H1 (cell line): ENCODE measurements around the gene ARL6IP6. TPM values are rescaled to one million over a fixed set of nuclear protein-coding genes. Genes with fewer than 3 reads are reported as not detected.

Experiments used
- CTCF ChIA-PET: fragments of 300-600 bp; sonication (Branson Sonifier 250); formaldehyde crosslinking; loops from one replicate; lab custom pipeline; 2021; ENCODE audit not compliant: partially characterized antibody; lab: Charles Lee
- POLR2A ChIA-PET: fragments of 300-600 bp; sonication (Branson Sonifier 250); formaldehyde crosslinking; loops from one replicate; lab custom pipeline; 2021; ENCODE audit warnings: inconsistent platforms; ENCODE audit not compliant: partially characterized antibody; lab: Charles Lee
- DNase-seq, 2 experiments: peaks; one replicate each; pipeline versions ENCODE4 v3.0.0 to v3.0.0-alpha.2; 2010 to 2022; ENCODE audit warnings: low spot score in 2 of 2, low read depth in 1 of 2, mixed read lengths in 1 of 2
- FAIRE-seq: peaks from 2 replicates; lab custom pipeline; 2011; peaks lifted over from hg19 to GRCh38; lab: Jason Lieb, UNC
- H2AFZ ChIP-seq: 2 replicates; pipeline ENCODE4 v1.8.1; 2012; ENCODE audit warnings: low read length, inconsistent platforms
- H2AK5ac ChIP-seq: 2 replicates; pipeline ENCODE4 v1.6.1; 2013; ENCODE audit warnings: low read depth, low read length
- H2BK120ac ChIP-seq: replicated peaks from 2 replicates; pipeline ENCODE3; 2013; ENCODE audit warnings: low read depth, low read length, inconsistent platforms
- H2BK12ac ChIP-seq: 2 replicates; pipeline ENCODE4 v1.6.1; 2013; ENCODE audit warnings: low read depth, low read length
- H2BK15ac ChIP-seq: 2 replicates; pipeline ENCODE4 v1.6.1; 2013; ENCODE audit warnings: low read length
- H2BK20ac ChIP-seq: 2 replicates; pipeline ENCODE4 v1.6.1; 2013; ENCODE audit warnings: low read length
- H2BK5ac ChIP-seq: 2 replicates; pipeline ENCODE4 v1.6.1; 2013; ENCODE audit warnings: low read depth, low read length
- H3K14ac ChIP-seq: 2 replicates; pipeline ENCODE4 v1.6.1; 2013; ENCODE audit warnings: inconsistent platforms; ENCODE audit not compliant: insufficient read length
- H3K18ac ChIP-seq: 2 replicates; pipeline ENCODE4 v1.6.1; 2013; ENCODE audit warnings: low read length; ENCODE audit errors: extremely low read depth
- H3K23ac ChIP-seq: 2 replicates; pipeline ENCODE4 v1.6.1; 2013; ENCODE audit warnings: inconsistent platforms; ENCODE audit not compliant: insufficient read length
- H3K23me2 ChIP-seq: 2 replicates; pipeline ENCODE4 v1.6.1; 2013; ENCODE audit warnings: low read depth, low read length
- H3K27ac ChIP-seq: 2 replicates; pipeline ENCODE4 v1.6.1; 2011; ENCODE audit warnings: low read depth, low read length, inconsistent platforms
- H3K27me3 ChIP-seq, 4 experiments: replicated peaks in 1 of 4; 1 replicate in 1 of 4; 2 replicates in 3 of 4; pipeline versions ENCODE4 v1.6.1 to v1.8.1; 2011 to 2013; ENCODE audit warnings: low read length in 3 of 4, mild to moderate bottlenecking in 3 of 4, inconsistent platforms in 2 of 4, mixed read lengths in 2 of 4, moderate library complexity in 1 of 4; ENCODE audit not compliant: control insufficient read depth in 3 of 4, insufficient read depth in 3 of 4; ENCODE audit errors: extremely low read depth in 1 of 4
- H3K36me3 ChIP-seq, 4 experiments: 2 replicates each; pipeline versions ENCODE4 v1.6.1 to v1.8.1; 2011 to 2013; ENCODE audit warnings: mild to moderate bottlenecking in 4 of 4, low read length in 3 of 4, moderate library complexity in 2 of 4, control low read depth in 1 of 4, inconsistent platforms in 1 of 4; ENCODE audit not compliant: insufficient read depth in 4 of 4, control insufficient read depth in 2 of 4
- H3K4ac ChIP-seq: replicated peaks from 2 replicates; pipeline ENCODE3; 2013; ENCODE audit warnings: low read length, low read depth, mixed read lengths, inconsistent platforms; ENCODE audit not compliant: insufficient read length
- H3K4me1 ChIP-seq, 4 experiments: replicated peaks in 1 of 4; 1 replicate in 1 of 4; 2 replicates in 3 of 4; pipeline versions ENCODE4 v1.6.1 to v1.8.1; 2011 to 2013; ENCODE audit warnings: low read length in 3 of 4, inconsistent platforms in 2 of 4, mixed read lengths in 1 of 4; ENCODE audit not compliant: insufficient read depth in 4 of 4, control insufficient read depth in 3 of 4
- H3K4me2 ChIP-seq, 2 experiments: 2 replicates each; pipeline versions ENCODE4 v1.6.1 to v1.8.1; 2011 to 2013; ENCODE audit warnings: low read depth in 2 of 2, low read length in 2 of 2, control low read depth in 1 of 2, inconsistent platforms in 1 of 2, mild to moderate bottlenecking in 1 of 2; ENCODE audit not compliant: insufficient read depth in 1 of 2
- H3K4me3 ChIP-seq, 4 experiments: fragments of 200-600, 300-600 bp in 1 of 4; sonication (generic), shearing (Covaris generic), sonication (Bioruptor Twin) in 1 of 4; 2 replicates each; pipeline versions ENCODE4 v1.5.1 to v1.8.1; 2011 to 2016; ENCODE audit warnings: low read length in 4 of 4, low read depth in 3 of 4, control low read depth in 2 of 4, inconsistent platforms in 2 of 4, mild to moderate bottlenecking in 2 of 4, mixed read lengths in 1 of 4, moderate library complexity in 1 of 4; ENCODE audit not compliant: insufficient read depth in 2 of 4; ENCODE audit errors: extremely low read depth in 1 of 4
- H3K56ac ChIP-seq: replicated peaks from 2 replicates; pipeline ENCODE3; 2013; ENCODE audit warnings: low read depth, mild to moderate bottlenecking, mixed read lengths, low read length, inconsistent platforms; ENCODE audit not compliant: insufficient read length
- H3K79me1 ChIP-seq: 2 replicates; pipeline ENCODE4 v1.6.1; 2013; ENCODE audit warnings: low read depth, low read length, control low read depth
- H3K79me2 ChIP-seq, 2 experiments: 2 replicates each; pipeline versions ENCODE4 v1.6.1 to v1.8.1; 2012 to 2013; ENCODE audit warnings: low read length in 2 of 2, mild to moderate bottlenecking in 2 of 2, inconsistent platforms in 1 of 2; ENCODE audit not compliant: insufficient read depth in 2 of 2, control insufficient read depth in 1 of 2
- H3K9ac ChIP-seq, 4 experiments: replicated peaks in 1 of 4; 1 replicate in 1 of 4; 2 replicates in 3 of 4; pipeline versions ENCODE4 v1.6.1 to v1.8.1; 2011 to 2013; ENCODE audit warnings: low read depth in 3 of 4, low read length in 3 of 4, control low read depth in 2 of 4, mild to moderate bottlenecking in 2 of 4, moderate library complexity in 2 of 4, inconsistent platforms in 1 of 4; ENCODE audit errors: extremely low read depth in 1 of 4
- H3K9me3 ChIP-seq, 2 experiments: 2 replicates each; pipeline versions ENCODE4 v1.6.1 to v1.8.1; 2012 to 2013; ENCODE audit warnings: mild to moderate bottlenecking in 2 of 2, moderate library complexity in 2 of 2, control low read depth in 1 of 2, inconsistent platforms in 1 of 2, low read depth in 1 of 2, low read length in 1 of 2, mixed read lengths in 1 of 2; ENCODE audit not compliant: insufficient read depth in 2 of 2
- H4K20me1 ChIP-seq, 2 experiments: replicated peaks in 1 of 2; 2 replicates each; pipeline versions ENCODE3 to v1.8.1; 2011 to 2013; ENCODE audit warnings: inconsistent platforms in 2 of 2, low read length in 2 of 2, mild to moderate bottlenecking in 1 of 2; ENCODE audit not compliant: insufficient read depth in 2 of 2, control insufficient read depth in 1 of 2
- H4K5ac ChIP-seq: 2 replicates; pipeline ENCODE4 v1.6.1; 2013; ENCODE audit warnings: low read length, low read depth, mixed read lengths, inconsistent platforms; ENCODE audit not compliant: insufficient read length
- H4K8ac ChIP-seq: 2 replicates; pipeline ENCODE4 v1.8.0; 2013; ENCODE audit warnings: mild to moderate bottlenecking, moderate library complexity, low read length, inconsistent platforms; ENCODE audit not compliant: insufficient read depth; ENCODE audit errors: extremely low read depth
- H4K91ac ChIP-seq: replicated peaks from 2 replicates; pipeline ENCODE3; 2013; ENCODE audit warnings: low read length, mixed read lengths, inconsistent platforms; ENCODE audit not compliant: insufficient read length
- ASH2L ChIP-seq: fragments of 200-600, 300-600 bp; sonication (generic); IDR thresholded peaks from one replicate; pipeline ENCODE4 v1.7.1; 2017; ENCODE audit warnings: low read length
- CBX5 ChIP-seq: fragments of 300-800, 300-1000 bp; sonication (generic); IDR thresholded peaks from 2 replicates; pipeline ENCODE4 v1.7.1; 2016; ENCODE audit warnings: antibody characterized with exemption, low read length, low read depth
- EP300 ChIP-seq, 2 experiments: IDR thresholded peaks; 1 replicate in 1 of 2; 2 replicates in 1 of 2; pipeline ENCODE4 v1.6.1; 2011 to 2012; ENCODE audit warnings: low read depth in 2 of 2, low read length in 2 of 2, mild to moderate bottlenecking in 2 of 2, borderline replicate concordance in 1 of 2, inconsistent platforms in 1 of 2, moderate library complexity in 1 of 2
- SP2 ChIP-seq: IDR thresholded peaks from 2 replicates; pipeline ENCODE4 v1.6.1; 2012; ENCODE audit warnings: mild to moderate bottlenecking, low read length, inconsistent platforms
- TEAD4 ChIP-seq: IDR thresholded peaks from 2 replicates; pipeline ENCODE4 v1.6.1; 2012; ENCODE audit warnings: low read depth, low read length, inconsistent platforms, mixed read lengths
- WGBS, 2 experiments: shearing (Covaris generic) in 1 of 2; methylation state at CpG; one replicate each; pipeline versions ENCODE4 v1.1.6 to v1.1.7; 2013 to 2015; ENCODE audit warnings: low lambda C conversion rate in 2 of 2, mixed read lengths in 2 of 2, inconsistent platforms in 1 of 2, low coverage in 1 of 2, missing lambda C conversion rate in 1 of 2; ENCODE audit not compliant: insufficient replicate concordance in 2 of 2, insufficient coverage in 1 of 2, insufficient read length in 1 of 2; ENCODE audit errors: extremely low coverage in 1 of 2, missing lambda C conversion rate in 1 of 2; 5-methylcytosine and 5-hydroxymethylcytosine counted together
- polyA plus RNA-seq, 7 experiments: library from polyadenylated mRNA; depleted of rRNA in 3 of 7; stranded (reverse) in 5 of 7; unstranded in 2 of 7; fragments of >200 nt in 5 of 7; fragments of 200-250 nt in 2 of 7; gene quantifications; 1 replicate in 5 of 7; 2 replicates in 1 of 7; 4 replicates in 1 of 7; pipeline versions ENCODE4 v1.2.1 to v1.2.3, GENCODE V29; 2011 to 2013; ENCODE audit warnings: missing spikeins in 2 of 7, mixed read lengths in 2 of 7
- total RNA-seq: library from RNA; stranded (reverse); fragmentation: NEBNext Ultra II Directional; extraction: Animal tissue kit (Norgen Biotek cat#: 25700); gene quantifications from 2 replicates; pipeline ENCODE4 v1.2.1, GENCODE V29; 2021

The ARL6IP6 gene
- total and polyA plus RNA-seq, 2 of the 8 experiments (the other 6 are each of a cell fraction or from before 2014, with no cell fraction given), result 47.3 to 92.9 TPM

DNA sequence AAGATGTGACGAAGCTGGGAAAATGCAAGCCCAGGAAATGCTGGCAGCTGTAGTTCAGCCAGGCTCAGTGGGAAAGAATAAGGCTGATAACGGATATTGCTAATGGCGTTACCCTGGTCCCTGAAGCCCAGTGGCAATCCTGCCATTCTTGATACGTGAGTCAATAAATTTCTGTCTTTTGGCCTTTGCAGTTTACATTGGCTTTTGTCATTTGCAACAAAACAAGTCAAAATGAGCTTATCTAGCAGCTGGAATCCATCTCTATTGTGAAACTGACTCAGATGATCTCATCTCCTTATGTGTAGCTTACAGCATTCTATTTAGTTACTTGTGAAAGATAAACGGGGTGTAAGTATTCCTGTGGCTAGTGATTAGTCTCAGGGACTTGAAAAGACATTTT lies 43.8 kb downstream of the ARL6IP6 start:
- Histone ChIP-seq H3K23ac (no peak overlapping the region), H3K79me1 (no peaks in the 10 kb centered on the region), H3K14ac (no peak overlapping the region), H3K18ac (no peak overlapping the region), H3K9me3 (no peaks in the 10 kb centered on the region), H2BK20ac (no peak overlapping the region), H2BK15ac (no peak overlapping the region), H3K27ac (no peak overlapping the region), H3K4me1 (no peaks in the 10 kb centered on the region), H2AFZ (no peak overlapping the region), H4K91ac (no peak overlapping the region), H3K23me2 (no peaks in the 10 kb centered on the region), H3K4ac (no peak overlapping the region), H4K20me1 (peaks cover 0 to 2% of the 10 kb centered on the region in 2 experiments), H2BK5ac (no peak overlapping the region), H3K36me3 (peaks cover 0 to 33% (median 5%) of the 10 kb centered on the region in 4 experiments; a peak in 3 of 8 replicates), H2BK120ac (no peak overlapping the region), H3K4me3 (no peak overlapping the region), H3K4me2 (no peak overlapping the region), H3K9ac (no peak overlapping the region), H4K8ac (no peak overlapping the region), H2BK12ac (no peak overlapping the region), H4K5ac (no peak overlapping the region), H3K56ac (no peak overlapping the region), H3K79me2 (no peaks in the 10 kb centered on the region), H2AK5ac (no peak overlapping the region), H3K27me3 (no peaks in the 10 kb centered on the region)
- WGBS, 2 experiments, result 83% methylated on average over 5 of the region's 5 CpGs; no CpG with 5 or more reads in 1 of the 2 experiments
- POLR2A ChIA-PET, result interaction anchor here (0.6 to 1.2 kb wide), 2 partner anchors 33 to 43 kb away, joined by 3 read pairs; partner anchors contain the start of gene ARL6IP6
- FAIRE-seq (no peak), DNase-seq (peak in 1 of 2 experiments; percentile 27)
- CTCF ChIA-PET, result interaction anchor here (0.6 to 1.3 kb wide), 3 partner anchors 17 to 20 kb away, joined by 3 to 5 read pairs (median 3); no protein-coding TSS in a partner anchor
- no peak for TF ChIP-seq TEAD4
- TF ChIP-seq EP300 (IDR thresholded peaks at IDR 0.05; ENCODE audit: borderline replicate concordance in 1 of 2, low read depth in 2 of 2, low read length in 2 of 2), result no peak
- TF ChIP-seq ASH2L, result no peak
- no peak for TF ChIP-seq SP2
- no peak for TF ChIP-seq CBX5
